Activated naive CD8-positive, alpha-beta T cell treated with anti-CD3 and anti-CD28 coated beads, Interleukin-2, amount 10 ng/mL, durations not matched to agents 7 days and 5 days (primary cell): ENCODE results near the gene LARGE2. TPM values are rescaled to one million over a fixed set of nuclear protein-coding genes. Genes with fewer than 3 reads are reported as not detected.

Experiments
- ATAC-seq: fragments of 150-1000 bp; cut with Tn5 transposase; one replicate; pipeline ENCODE4 v1.10.0; 2021; ENCODE audit warnings: low read depth, moderate library complexity
- POLR2A ChIA-PET: fragments of 350-600 bp; sonication (Branson Sonifier 250); formaldehyde crosslinking; loops from one replicate; lab custom pipeline; 2021; ENCODE audit warnings: antibody characterized with exemption; lab: Charles Lee
- DNase-seq: peaks from one replicate; pipeline ENCODE4 v3.0.0; 2021
- H3K27ac Mint-ChIP-seq: one replicate; pipeline ENCODE4 v1.8.0; 2022; ENCODE audit warnings: mild to moderate bottlenecking, mixed read lengths
- H3K27me3 Mint-ChIP-seq: one replicate; pipeline ENCODE4 v1.8.0; 2022; ENCODE audit warnings: mild to moderate bottlenecking, moderate library complexity, mixed read lengths
- H3K36me3 Mint-ChIP-seq: one replicate; pipeline ENCODE4 v1.8.0; 2021; ENCODE audit warnings: mild to moderate bottlenecking, mixed read lengths
- H3K4me1 Mint-ChIP-seq: one replicate; pipeline ENCODE4 v1.8.0; 2021; ENCODE audit warnings: mixed read lengths
- H3K4me3 Mint-ChIP-seq: one replicate; pipeline ENCODE4 v1.8.0; 2022; ENCODE audit warnings: mild to moderate bottlenecking, moderate library complexity, mixed read lengths
- H3K9me3 Mint-ChIP-seq: one replicate; pipeline ENCODE4 v1.8.0; 2021; ENCODE audit warnings: mixed read lengths
- total RNA-seq, 2 experiments: library from RNA; stranded (reverse); gene quantifications; one replicate each; pipeline ENCODE4 v1.2.3, GENCODE V29; 2021

Gene LARGE2
- total RNA-seq, 2 experiments from 2014 or later: 2.5 to 2.7 TPM

DNA sequence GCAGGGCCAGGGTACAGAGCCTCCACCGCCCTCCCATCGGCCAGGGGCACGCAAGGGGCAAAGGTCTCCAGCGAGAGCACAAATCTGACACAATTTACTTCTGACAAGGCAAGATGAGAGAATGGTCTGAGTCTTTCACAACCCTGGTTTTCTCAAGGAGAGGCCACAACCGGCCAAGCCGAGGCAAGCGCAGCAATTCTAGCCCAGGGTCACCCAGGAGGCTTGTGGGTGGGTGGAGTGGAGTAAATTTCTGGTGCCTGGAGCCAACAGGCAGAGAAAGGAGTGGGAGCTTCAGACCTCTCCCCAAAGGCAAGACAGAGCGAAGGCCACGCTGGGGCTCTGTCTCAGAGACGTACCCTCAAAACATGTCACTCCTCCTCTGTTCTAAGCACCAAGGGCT, 9.3 kb downstream of the LARGE2 start:
- DNase-seq: no peak
- H3K27me3 Mint-ChIP-seq: no peaks in the 10 kb centered on the region
- H3K4me1 Mint-ChIP-seq: peaks cover 17% of the 10 kb centered on the region
- no peaks in the 10 kb centered on the region for H3K9me3 Mint-ChIP-seq
- no peak for ATAC-seq
- no peak overlapping the region for H3K4me3 Mint-ChIP-seq
- POLR2A ChIA-PET: interaction anchor here (5.5 kb wide), 1 partner anchor 14 kb away, joined by 40 read pairs; the partner anchor contains the start of gene PEX16
- no peaks in the 10 kb centered on the region for H3K36me3 Mint-ChIP-seq
- no peak overlapping the region for H3K27ac Mint-ChIP-seq

DNA sequence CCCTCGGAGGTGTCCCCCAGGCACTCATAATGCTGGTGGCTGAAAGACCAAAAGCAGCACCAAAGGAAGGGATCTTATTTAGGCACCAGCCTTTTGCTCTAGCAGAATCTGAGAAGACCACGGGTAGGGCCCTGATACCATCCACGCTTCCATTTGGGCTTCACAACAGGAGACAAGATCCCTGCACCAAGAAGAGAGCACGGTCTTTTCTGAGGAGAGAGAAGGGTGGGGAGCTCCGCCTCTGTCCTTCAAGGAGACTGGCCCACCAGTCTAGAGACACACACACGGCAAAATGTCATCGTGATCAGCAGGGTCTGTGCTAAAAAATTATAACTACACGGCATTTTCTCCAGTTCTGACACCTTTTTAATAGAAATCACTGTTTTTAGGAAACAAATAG, 9.8 kb downstream of the LARGE2 start:
- no peak overlapping the region for H3K27ac Mint-ChIP-seq
- POLR2A ChIA-PET: no interaction called here
- H3K4me1 Mint-ChIP-seq: peaks cover 15% of the 10 kb centered on the region

DNA sequence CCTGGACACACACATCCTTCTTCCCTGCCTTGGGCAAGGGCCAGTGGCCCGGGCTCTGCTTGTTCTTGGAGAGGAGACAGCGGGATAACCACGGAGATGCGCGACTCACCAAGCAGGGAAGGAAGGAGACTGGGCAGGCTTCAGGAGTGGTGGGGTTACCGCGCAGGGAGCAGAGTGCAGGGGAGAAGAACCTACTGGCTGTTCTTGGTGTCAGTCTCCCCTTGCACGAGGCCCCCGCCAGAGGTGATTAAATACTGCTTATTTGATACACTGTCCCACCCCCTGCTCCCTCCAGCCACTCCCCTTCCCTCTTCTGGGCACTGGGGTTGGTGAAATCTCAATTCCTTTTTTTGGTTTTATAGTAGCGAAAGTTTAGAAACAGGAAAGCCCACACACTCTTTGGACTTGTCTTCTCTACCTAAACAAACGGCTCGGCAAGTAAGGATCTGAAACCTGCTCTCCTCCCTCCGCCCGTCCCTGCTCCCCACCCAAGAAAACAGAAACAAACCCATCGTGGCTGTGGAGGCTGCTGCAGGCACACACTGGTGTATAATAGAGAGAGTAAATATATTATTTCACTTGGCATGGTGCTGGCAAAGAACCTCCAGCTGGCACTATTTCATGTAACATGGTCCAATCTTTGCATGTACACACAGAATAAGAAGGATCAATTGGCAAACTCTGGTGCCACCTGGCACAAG, 10.8 kb downstream of the LARGE2 start:
- Mint-ChIP-seq H3K4me1 (peaks cover 11% of the 10 kb centered on the region), H3K36me3 (no peaks in the 10 kb centered on the region), H3K4me3 (no peak overlapping the region), H3K27ac (no peak overlapping the region), H3K9me3 (no peaks in the 10 kb centered on the region), H3K27me3 (no peaks in the 10 kb centered on the region)
- POLR2A ChIA-PET: no interaction called here
- DNase-seq: no peak
- ATAC-seq: no peak

More for the DNA sequence above, 9.8 kb downstream of the LARGE2 start:
- no peak overlapping the region for H3K4me3 Mint-ChIP-seq
- H3K36me3 Mint-ChIP-seq: no peaks in the 10 kb centered on the region
- ATAC-seq (no peak), DNase-seq (no peak)
- H3K27me3 Mint-ChIP-seq: no peaks in the 10 kb centered on the region
- H3K9me3 Mint-ChIP-seq: no peaks in the 10 kb centered on the region

DNA sequence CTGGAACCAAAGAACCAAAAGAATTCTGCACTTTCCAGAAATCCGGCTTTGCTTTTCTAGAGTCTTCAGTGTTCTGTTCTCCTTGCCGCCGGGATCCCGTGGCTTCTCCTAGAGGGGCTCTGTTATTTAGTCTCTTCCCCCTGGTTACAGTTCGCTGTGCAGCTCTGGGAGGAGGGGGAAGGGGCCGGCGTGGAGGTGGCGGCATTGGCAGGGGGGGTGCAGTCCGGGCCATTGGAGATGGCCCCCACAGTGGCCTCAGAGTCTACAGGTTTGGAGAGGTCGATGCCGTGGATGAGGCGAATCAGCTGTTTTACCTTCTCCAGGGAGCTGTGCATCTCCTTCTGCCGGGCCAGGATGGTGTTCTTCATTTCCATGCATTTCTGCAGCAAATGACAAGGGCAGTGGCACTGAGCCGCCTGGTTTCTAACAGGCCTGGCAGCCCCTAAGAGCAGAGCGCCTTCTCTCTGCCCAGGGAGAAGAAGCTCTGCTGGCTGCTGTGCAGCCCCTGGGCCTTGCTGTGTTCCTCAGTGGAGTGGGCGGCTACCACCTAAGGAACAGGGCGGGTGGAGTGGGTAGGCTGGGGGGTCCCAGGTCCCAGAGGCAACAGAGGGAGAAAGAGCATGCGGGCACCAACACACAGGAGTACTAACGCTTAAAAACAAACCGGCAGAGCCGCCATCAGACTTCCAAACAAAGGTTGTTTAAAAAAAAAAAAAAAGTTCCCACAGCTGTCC, 11.6 kb downstream of the LARGE2 start:
- DNase-seq: no peak
- no peak for ATAC-seq
- H3K27ac Mint-ChIP-seq: no peak overlapping the region
- no peaks in the 10 kb centered on the region for H3K27me3 Mint-ChIP-seq
- H3K36me3 Mint-ChIP-seq: no peaks in the 10 kb centered on the region
- H3K4me1 Mint-ChIP-seq: peaks cover 11% of the 10 kb centered on the region
- POLR2A ChIA-PET: interaction anchor here (0.6 kb wide), 1 partner anchor 50 kb away, joined by 5 read pairs; no protein-coding TSS in a partner anchor
- no peaks in the 10 kb centered on the region for H3K9me3 Mint-ChIP-seq
- no peak overlapping the region for H3K4me3 Mint-ChIP-seq

DNA sequence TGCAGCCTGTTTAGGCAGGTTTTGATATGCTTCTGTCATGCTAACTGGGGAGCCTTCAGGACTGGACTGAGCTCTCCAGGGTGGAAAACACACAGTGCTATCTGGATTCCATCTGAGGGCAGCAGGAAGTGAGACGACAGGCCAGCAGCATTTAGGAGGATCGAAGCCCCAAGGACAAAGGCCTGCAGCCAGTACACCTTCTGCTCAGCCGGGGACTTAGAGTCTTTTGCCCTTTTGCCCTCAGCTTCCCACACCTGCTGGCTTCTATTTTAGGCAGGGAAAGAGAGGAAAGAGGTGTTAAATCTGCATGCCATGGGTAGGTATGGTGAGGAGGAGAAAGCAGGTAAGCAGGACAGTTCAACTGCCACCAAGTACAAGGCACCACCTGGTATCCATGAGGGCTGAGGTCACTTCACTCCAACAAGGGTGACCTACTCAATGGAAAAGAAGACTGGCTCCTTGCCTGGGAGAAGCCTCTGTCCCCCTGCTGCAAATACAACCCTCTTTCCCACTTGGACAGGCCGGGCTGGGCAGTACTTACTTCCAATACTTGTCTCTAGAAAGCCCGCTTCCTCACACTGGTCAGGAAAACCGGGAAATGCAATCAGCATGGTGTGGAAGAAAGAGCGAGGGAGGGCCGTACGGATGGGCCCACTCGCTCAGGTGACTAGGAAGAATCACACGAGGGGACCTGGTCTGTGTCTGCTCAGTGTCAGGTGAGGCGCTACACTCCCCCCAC, 12.3 kb downstream of the LARGE2 start:
- Mint-ChIP-seq H3K27me3 (no peaks in the 10 kb centered on the region), H3K36me3 (no peaks in the 10 kb centered on the region), H3K9me3 (no peaks in the 10 kb centered on the region), H3K4me1 (peaks cover 9% of the 10 kb centered on the region), H3K4me3 (no peak overlapping the region), H3K27ac (no peak overlapping the region)
- POLR2A ChIA-PET: interaction anchor here (0.6 kb wide), 1 partner anchor 51 kb away, joined by 5 read pairs; no protein-coding TSS in a partner anchor
- no peak for ATAC-seq
- DNase-seq: no peak

DNA sequence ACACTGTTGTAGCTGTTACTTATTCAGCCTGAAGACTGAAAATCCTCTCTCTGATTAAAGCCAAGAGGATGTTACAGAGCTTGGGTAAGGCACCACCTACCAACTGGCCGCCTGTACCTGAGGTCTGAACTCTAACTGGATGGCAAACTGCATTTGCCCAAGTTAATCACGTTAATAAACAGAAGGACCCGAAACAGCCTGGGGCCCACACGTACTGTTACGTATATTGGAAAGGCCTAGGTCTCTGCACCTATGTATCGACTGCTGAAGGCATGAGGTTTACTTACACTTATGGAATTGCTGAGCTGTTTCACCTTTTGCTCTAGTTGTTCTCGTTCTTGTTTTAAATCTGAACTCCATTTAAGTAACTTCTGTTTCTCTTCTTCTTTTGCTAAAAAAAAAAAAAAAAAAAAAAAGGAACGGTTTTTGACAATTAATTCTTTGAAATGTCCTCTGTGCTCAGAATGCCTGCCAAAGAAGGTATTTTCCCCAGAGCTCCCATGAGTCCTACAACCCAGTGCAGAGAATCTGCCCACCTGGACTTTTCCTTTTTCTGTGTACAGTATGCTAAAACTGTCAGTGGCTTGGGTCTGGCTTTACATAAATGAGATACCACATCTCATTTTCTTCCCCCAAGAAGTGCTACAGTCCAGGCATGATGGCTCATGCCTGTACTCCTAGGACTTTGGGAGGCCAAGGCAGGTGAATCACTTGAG, 13.1 kb downstream of the LARGE2 start:
- no peaks in the 10 kb centered on the region for H3K36me3 Mint-ChIP-seq
- H3K27ac Mint-ChIP-seq: no peak overlapping the region
- POLR2A ChIA-PET: no interaction called here

DNA sequence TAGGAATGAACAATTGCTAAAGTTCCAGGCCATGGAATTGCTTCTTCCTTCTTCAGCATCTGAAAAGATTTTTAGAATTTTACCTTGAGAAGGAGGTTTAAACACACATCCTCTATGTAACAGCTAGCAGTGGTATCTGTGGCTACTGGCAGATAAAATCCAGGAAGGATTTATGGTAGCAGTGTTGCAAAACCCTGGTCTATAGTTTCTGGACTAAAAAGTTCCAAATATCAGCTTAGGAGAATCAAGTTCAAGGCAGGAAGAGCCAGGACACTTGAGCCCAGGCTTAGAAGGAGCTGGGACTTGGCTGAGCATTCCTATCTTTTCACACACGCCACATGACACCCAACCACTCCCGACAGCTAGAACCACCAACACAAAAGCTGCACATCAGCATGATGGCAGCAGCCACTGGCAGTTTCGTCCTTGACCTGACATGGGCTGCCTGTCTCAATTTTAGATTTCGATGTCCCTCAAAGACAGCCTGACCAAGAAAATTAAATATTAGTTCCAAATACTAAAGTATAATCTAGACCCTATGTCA, 14.1 kb downstream of the LARGE2 start:
- Mint-ChIP-seq H3K36me3 (no peaks in the 10 kb centered on the region), H3K27ac (no peak overlapping the region)
- POLR2A ChIA-PET: no interaction called here

More for the DNA sequence above, 13.1 kb downstream of the LARGE2 start:
- peaks cover 1% of the 10 kb centered on the region for H3K4me1 Mint-ChIP-seq
- ATAC-seq (no peak), DNase-seq (no peak)
- no peaks in the 10 kb centered on the region for H3K9me3 Mint-ChIP-seq
- no peak overlapping the region for H3K4me3 Mint-ChIP-seq
- no peaks in the 10 kb centered on the region for H3K27me3 Mint-ChIP-seq

DNA sequence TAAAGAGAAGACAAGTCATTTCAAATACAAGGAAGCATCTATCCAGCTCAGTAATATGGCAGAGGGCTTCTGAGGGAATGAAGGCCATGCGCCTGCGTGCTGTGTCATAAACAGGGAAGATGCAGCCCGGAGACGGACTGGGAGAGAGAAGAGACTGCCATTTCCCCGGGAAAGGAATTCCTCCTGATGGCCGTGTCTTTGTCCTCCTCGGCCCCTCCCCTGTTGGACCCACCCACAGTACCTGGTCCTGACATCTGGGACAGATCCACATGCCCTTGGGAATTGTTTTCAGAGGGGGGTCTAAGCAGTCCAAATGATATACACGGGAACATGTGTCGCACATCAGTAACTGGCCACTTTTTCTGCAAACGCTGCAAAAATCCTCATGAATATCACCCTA, 15.5 kb downstream of the LARGE2 start:
- POLR2A ChIA-PET: no interaction called here
- no peaks in the 10 kb centered on the region for H3K9me3 Mint-ChIP-seq
- no peak overlapping the region for H3K27ac Mint-ChIP-seq
- ATAC-seq: no peak
- no peak for DNase-seq
- no peaks in the 10 kb centered on the region for H3K36me3 Mint-ChIP-seq
- no peaks in the 10 kb centered on the region for H3K4me1 Mint-ChIP-seq
- H3K4me3 Mint-ChIP-seq: no peak overlapping the region
- H3K27me3 Mint-ChIP-seq: no peaks in the 10 kb centered on the region

More for the DNA sequence above, 14.1 kb downstream of the LARGE2 start:
- no peak for ATAC-seq
- no peaks in the 10 kb centered on the region for H3K27me3 Mint-ChIP-seq
- no peak overlapping the region for H3K4me3 Mint-ChIP-seq
- H3K9me3 Mint-ChIP-seq: no peaks in the 10 kb centered on the region
- H3K4me1 Mint-ChIP-seq: no peaks in the 10 kb centered on the region
- DNase-seq: no peak

DNA sequence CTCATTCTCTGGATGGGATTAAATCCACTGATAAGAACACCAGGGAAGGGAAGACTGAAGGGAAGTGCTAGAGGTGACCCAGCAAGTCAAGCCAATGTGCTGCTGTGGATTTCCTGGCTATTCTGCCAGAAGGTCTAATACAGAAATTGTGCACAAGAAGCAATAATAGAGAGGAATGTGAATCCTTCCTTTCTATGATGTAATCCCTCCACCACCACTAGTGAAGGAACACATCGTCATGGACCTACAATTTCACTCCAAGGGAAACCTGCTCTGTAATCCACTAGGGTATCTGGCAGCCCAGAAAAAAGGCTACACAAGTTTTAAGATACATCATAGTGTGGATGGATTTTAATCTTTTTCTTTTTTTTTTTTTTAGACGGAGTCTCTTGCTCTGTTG, 17.4 kb downstream of the LARGE2 start:
- H3K4me1 Mint-ChIP-seq: no peaks in the 10 kb centered on the region
- POLR2A ChIA-PET: interaction anchor here (0.6 kb wide), 1 partner anchor 9 kb away, joined by 4 read pairs; no protein-coding TSS in a partner anchor
- ATAC-seq (no peak), DNase-seq (no peak)
- no peaks in the 10 kb centered on the region for H3K36me3 Mint-ChIP-seq
- no peak overlapping the region for H3K4me3 Mint-ChIP-seq
- no peak overlapping the region for H3K27ac Mint-ChIP-seq
- H3K27me3 Mint-ChIP-seq: no peaks in the 10 kb centered on the region
- H3K9me3 Mint-ChIP-seq: no peaks in the 10 kb centered on the region

DNA sequence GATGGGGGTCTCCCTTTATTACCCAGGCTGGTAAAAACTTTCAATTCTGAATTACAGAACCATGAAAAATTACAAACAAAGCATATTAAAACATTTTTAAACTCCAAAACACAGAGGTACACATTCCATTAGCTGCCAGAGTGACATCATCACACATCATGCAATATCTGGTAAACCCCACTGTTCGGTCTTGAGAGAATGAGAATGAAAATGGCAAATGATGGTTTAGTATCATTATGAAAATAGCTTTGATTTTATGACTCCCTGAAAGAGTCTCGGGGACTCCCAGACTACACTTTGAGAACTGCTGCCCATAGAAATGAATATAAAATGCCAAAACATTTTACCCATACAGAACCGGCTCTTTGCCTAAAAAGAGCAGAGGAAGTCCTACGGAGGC, 18.8 kb downstream of the LARGE2 start:
- H3K36me3 Mint-ChIP-seq: peaks cover 4% of the 10 kb centered on the region
- POLR2A ChIA-PET: no interaction called here
- ATAC-seq (no peak), DNase-seq (no peak)
- H3K4me1 Mint-ChIP-seq: no peaks in the 10 kb centered on the region
- H3K27ac Mint-ChIP-seq: no peak overlapping the region
- no peak overlapping the region for H3K4me3 Mint-ChIP-seq
- no peaks in the 10 kb centered on the region for H3K9me3 Mint-ChIP-seq
- H3K27me3 Mint-ChIP-seq: no peaks in the 10 kb centered on the region

DNA sequence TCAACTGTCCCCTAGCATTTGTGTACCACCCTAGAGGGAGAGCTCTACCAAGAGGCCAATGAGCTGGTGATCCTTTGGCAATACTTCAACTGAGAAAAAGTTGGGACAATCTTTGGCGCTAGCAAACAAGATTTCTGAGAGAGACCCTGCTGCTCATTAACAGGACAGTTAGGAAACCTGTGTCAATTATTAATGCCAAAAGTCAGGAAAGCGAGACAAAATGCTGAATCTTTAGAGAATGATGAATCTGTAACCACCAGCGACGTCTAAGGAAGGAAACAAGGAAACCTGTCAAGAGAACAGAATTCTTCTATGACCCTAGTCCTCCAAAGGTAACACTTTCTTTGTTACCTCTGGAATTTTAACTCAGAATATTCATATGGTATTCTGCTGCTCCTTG, 19.9 kb downstream of the LARGE2 start:
- POLR2A ChIA-PET: no interaction called here
- H3K4me3 Mint-ChIP-seq: no peak overlapping the region
- H3K27me3 Mint-ChIP-seq: no peaks in the 10 kb centered on the region
- no peaks in the 10 kb centered on the region for H3K9me3 Mint-ChIP-seq
- H3K4me1 Mint-ChIP-seq: no peaks in the 10 kb centered on the region
- no peak overlapping the region for H3K27ac Mint-ChIP-seq
- peaks cover 10% of the 10 kb centered on the region for H3K36me3 Mint-ChIP-seq
- DNase-seq (no peak), ATAC-seq (no peak)

DNA sequence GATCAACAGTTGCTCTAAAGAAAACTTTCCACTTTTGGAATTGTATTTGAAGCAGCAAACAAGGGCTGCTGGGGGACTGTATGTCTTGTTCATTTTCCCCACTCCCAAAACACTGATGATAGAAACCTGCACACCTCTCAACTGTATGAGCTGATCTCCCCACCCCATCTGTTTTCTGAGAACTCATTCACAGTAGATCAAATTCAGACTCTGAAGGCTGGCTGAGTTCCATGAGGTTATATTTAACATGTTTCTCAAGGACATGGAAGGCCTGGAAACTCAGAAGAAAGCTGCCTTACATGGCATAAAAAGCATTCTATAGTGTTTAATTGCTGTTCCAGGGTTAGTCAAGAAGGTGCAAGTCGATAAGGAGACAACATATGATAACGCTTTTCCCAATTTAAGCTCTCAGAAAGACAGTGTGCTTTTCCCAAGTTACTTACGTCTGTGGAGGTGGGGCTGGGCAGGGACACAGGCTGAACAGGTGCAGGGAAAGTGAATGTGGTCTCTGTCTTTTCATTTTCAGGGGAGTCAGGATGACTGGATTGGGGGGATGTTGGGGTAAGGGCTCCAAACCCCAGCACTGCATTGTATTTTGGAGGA, 23.0 kb downstream of the LARGE2 start:
- ATAC-seq: no peak
- H3K27me3 Mint-ChIP-seq: no peaks in the 10 kb centered on the region
- no peak overlapping the region for H3K4me3 Mint-ChIP-seq
- POLR2A ChIA-PET: interaction anchor here (0.6 kb wide), 1 partner anchor 175 kb away, joined by 4 read pairs; no protein-coding TSS in a partner anchor
- no peaks in the 10 kb centered on the region for H3K9me3 Mint-ChIP-seq
- no peaks in the 10 kb centered on the region for H3K4me1 Mint-ChIP-seq
- no peak for DNase-seq
- no peak overlapping the region for H3K27ac Mint-ChIP-seq
- peaks cover 15% of the 10 kb centered on the region for H3K36me3 Mint-ChIP-seq
